DND-41 (cell line): ENCODE data around the gene RASSF10.

Experiments used
- ATAC-seq: fragments of 200-7000 bp; cut with Tn5 transposase; 3 replicates; pipeline ENCODE4 v1.9.1; 2021; ENCODE audit warnings: low read depth; ENCODE audit not compliant: insufficient read depth
- DNase-seq: peaks from one replicate; pipeline ENCODE4 v3.0.0-alpha.2; 2020
- H2AFZ ChIP-seq: 2 replicates; pipeline ENCODE4 v1.6.0; 2012; ENCODE audit warnings: low read depth, low read length
- H3K27ac ChIP-seq: 2 replicates; pipeline ENCODE4 v1.5.1; 2012; ENCODE audit warnings: low read length, inconsistent platforms
- H3K27me3 ChIP-seq: fragments of 200-600 bp; sonication (generic); 2 replicates; pipeline ENCODE4 v1.6.0; 2012; ENCODE audit warnings: low read length, mild to moderate bottlenecking, inconsistent platforms; ENCODE audit not compliant: insufficient read depth, poor library complexity
- H3K36me3 ChIP-seq: 2 replicates; pipeline ENCODE4 v1.5.1; 2012; ENCODE audit warnings: low read length, inconsistent platforms; ENCODE audit not compliant: insufficient read depth
- H3K4me1 ChIP-seq: 2 replicates; pipeline ENCODE4 v1.5.1; 2012; ENCODE audit warnings: mild to moderate bottlenecking, low read length; ENCODE audit not compliant: insufficient read depth
- H3K4me2 ChIP-seq: 2 replicates; pipeline ENCODE4 v1.6.0; 2012; ENCODE audit warnings: mild to moderate bottlenecking, moderate library complexity, low read length, inconsistent platforms; ENCODE audit not compliant: insufficient read depth
- H3K4me3 ChIP-seq, 2 experiments: fragments of 200-600 bp in 1 of 2; shearing (Covaris generic) in 1 of 2; 2 replicates each; pipeline ENCODE4 v1.5.1; 2012 to 2016; ENCODE audit warnings: inconsistent platforms in 2 of 2, low read length in 2 of 2, mild to moderate bottlenecking in 2 of 2, low read depth in 1 of 2, moderate library complexity in 1 of 2
- H3K79me2 ChIP-seq: 2 replicates; pipeline ENCODE4 v1.6.0; 2012; ENCODE audit warnings: low read length, inconsistent platforms; ENCODE audit not compliant: insufficient read depth
- H3K9ac ChIP-seq: 2 replicates; pipeline ENCODE4 v1.6.0; 2012; ENCODE audit warnings: low read depth, mild to moderate bottlenecking, inconsistent platforms, low read length, moderate library complexity
- H3K9me3 ChIP-seq: 2 replicates; pipeline ENCODE4 v1.5.1; 2012; ENCODE audit warnings: low read length, moderate library complexity, mild to moderate bottlenecking, inconsistent platforms; ENCODE audit not compliant: insufficient read depth, severe bottlenecking
- H4K20me1 ChIP-seq: 2 replicates; pipeline ENCODE4 v1.6.0; 2012; ENCODE audit warnings: low read length; ENCODE audit not compliant: insufficient read depth
- CTCF ChIP-seq: IDR thresholded peaks from 2 replicates; pipeline ENCODE4 v1.5.1; 2012; ENCODE audit warnings: borderline replicate concordance, low read length, moderate library complexity, mild to moderate bottlenecking; ENCODE audit not compliant: poor library complexity, severe bottlenecking; ENCODE audit errors: extremely low read depth
- EZH2 ChIP-seq: IDR thresholded peaks from 3 replicates; pipeline ENCODE4 v1.6.1; 2012; ENCODE audit warnings: borderline replicate concordance, low read depth, mild to moderate bottlenecking, moderate library complexity, low read length, inconsistent platforms; ENCODE audit not compliant: severe bottlenecking

The RASSF10 gene

DNA sequence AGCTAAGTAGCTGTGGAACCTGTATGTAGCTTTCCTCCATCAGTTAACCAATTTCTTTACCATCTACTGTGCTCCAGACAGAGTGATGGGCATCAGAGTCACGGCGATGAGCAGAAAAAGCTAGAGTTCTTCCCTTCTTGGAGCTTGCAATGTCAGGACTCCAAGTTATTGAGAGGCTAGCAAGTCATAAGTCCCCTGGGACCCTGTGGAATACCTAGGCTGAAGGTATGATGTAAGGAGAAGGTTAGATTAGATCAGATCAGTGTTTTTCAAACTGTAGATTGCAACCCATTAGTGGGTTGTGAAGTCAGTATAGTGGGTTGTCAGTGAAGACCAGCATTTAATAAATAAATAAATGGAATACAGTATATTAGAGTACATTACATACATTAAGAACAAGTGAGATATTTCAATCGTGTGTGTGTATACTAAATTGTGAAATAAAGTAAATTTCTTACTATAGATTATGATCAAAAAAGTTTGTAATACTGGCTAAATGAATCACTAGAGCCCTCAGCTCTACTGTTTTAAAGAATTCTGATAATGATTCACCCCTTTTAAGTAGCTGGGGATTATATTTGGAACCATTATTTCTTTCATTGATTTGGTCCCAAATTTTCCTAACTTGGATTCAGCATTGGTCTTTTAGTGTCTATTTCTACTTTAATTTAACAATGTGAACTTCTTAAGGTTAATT is 52.3 kb downstream of the RASSF10 start:
- H3K27me3 ChIP-seq = peaks cover 4% of the 10 kb centered on the region
- no peak for TF ChIP-seq CTCF
- TF ChIP-seq EZH2 = no peak
- H3K9ac ChIP-seq = no peak overlapping the region
- no peak for DNase-seq
- no peaks in the 10 kb centered on the region for H3K4me1 ChIP-seq
- H3K9me3 ChIP-seq = no peaks in the 10 kb centered on the region
- no peaks in the 10 kb centered on the region for H3K79me2 ChIP-seq
- ATAC-seq = no peak
- H3K4me2 ChIP-seq = no peak overlapping the region
- no peak overlapping the region for H3K4me3 ChIP-seq
- no peaks in the 10 kb centered on the region for H4K20me1 ChIP-seq
- no peak overlapping the region for H2AFZ ChIP-seq
- H3K36me3 ChIP-seq = no peaks in the 10 kb centered on the region
- no peak overlapping the region for H3K27ac ChIP-seq
